HepG2 (cell line): ENCODE data around the gene PSMG3. TPM values are rescaled to one million over a fixed set of nuclear protein-coding genes. Genes with fewer than 3 reads are reported as not detected.
A peak's percentile ranks its signal among the peaks of the same experiment; 100 is the strongest.

Experiments
- ARNT2 ChIP-seq: sonication (generic); formaldehyde crosslinking; IDR thresholded peaks from 2 replicates; pipeline ENCODE4 v1.8.0; 2022; ENCODE audit warnings: mild to moderate bottlenecking, low read depth, missing genetic modification reagents, moderate library complexity
- IRX3 ChIP-seq: sonication (generic); formaldehyde crosslinking; IDR thresholded peaks from 2 replicates; pipeline ENCODE4 v1.8.1; 2023; ENCODE audit warnings: mild to moderate bottlenecking, low read depth, missing genetic modification reagents, borderline replicate concordance
- POLR2AphosphoS5 ChIP-seq: IDR thresholded peaks from 2 replicates; pipeline ENCODE4 v1.6.1; 2012; ENCODE audit warnings: low read depth, low read length
- TGIF2 ChIP-seq: IDR thresholded peaks from 2 replicates; pipeline ENCODE4 v1.6.1; 2016; ENCODE audit warnings: control low read depth, missing compliant biosample characterization
- ZFP1 ChIP-seq: IDR thresholded peaks from 2 replicates; pipeline ENCODE4 v1.6.1; 2016
- ZFP36L1 ChIP-seq: sonication (generic); formaldehyde crosslinking; IDR thresholded peaks from 2 replicates; pipeline ENCODE4 v1.8.0; 2022; ENCODE audit warnings: mild to moderate bottlenecking, missing genetic modification reagents, moderate library complexity
- ZKSCAN1 ChIP-seq: fragments of 150-350 bp; IDR thresholded peaks from 2 replicates; pipeline ENCODE4 v1.6.1; 2014; ENCODE audit warnings: low read length
- ZNF263 ChIP-seq: sonication (generic); formaldehyde crosslinking; IDR thresholded peaks from 2 replicates; pipeline ENCODE4 v1.4.0; 2020; ENCODE audit warnings: missing genetic modification reagents
- ZNF34 ChIP-seq: sonication (generic); formaldehyde crosslinking; IDR thresholded peaks from 2 replicates; pipeline ENCODE4 v1.4.0; 2020; ENCODE audit warnings: mild to moderate bottlenecking, missing genetic modification reagents, borderline replicate concordance
- ZNF598 ChIP-seq: sonication (generic); formaldehyde crosslinking; IDR thresholded peaks from 2 replicates; pipeline ENCODE4 v1.5.1; 2020; ENCODE audit warnings: mild to moderate bottlenecking, missing genetic modification reagents, borderline replicate concordance
- ZNF678 ChIP-seq: sonication (generic); formaldehyde crosslinking; IDR thresholded peaks from 2 replicates; pipeline ENCODE4 v1.4.0; 2020; ENCODE audit warnings: mild to moderate bottlenecking, missing genetic modification reagents
- polyA plus RNA-seq, 8 experiments: library from polyadenylated mRNA; depleted of rRNA in 3 of 8; stranded (reverse) in 7 of 8; unstranded in 1 of 8; fragments of >200 nt; fragmentation: Illumina TruSeq in 4 of 8; extraction: Trizol in 4 of 8; gene quantifications; 2 replicates each; pipeline versions ENCODE4 v1.2.1 to v1.2.3, GENCODE V29; 2011 to 2016; ENCODE audit warnings: low read depth in 4 of 8, missing spikeins in 1 of 8, mixed read lengths in 1 of 8; ENCODE audit not compliant: insufficient read depth in 1 of 8
- total RNA-seq, 5 experiments: library from RNA; depleted of rRNA; stranded (reverse); fragments of >200 nt; fragmentation: Illumina TruSeq; extraction: Trizol; gene quantifications; 2 replicates each; pipeline ENCODE4 v1.2.3, GENCODE V29; 2016; ENCODE audit warnings: low read depth in 1 of 5
- TF ChIP-seq, protein P1 (sequence below): sonication (generic); formaldehyde crosslinking; IDR thresholded peaks from 2 replicates; pipeline ENCODE4 v1.4.0; 2020; ENCODE audit warnings: missing genetic modification reagents, borderline replicate concordance
- TF ChIP-seq, protein P2 (sequence below): sonication (generic); formaldehyde crosslinking; IDR thresholded peaks from 2 replicates; pipeline ENCODE4 v1.5.0; 2020; ENCODE audit warnings: missing genetic modification reagents, mild to moderate bottlenecking, borderline replicate concordance
- TF ChIP-seq, protein P3 (sequence below): sonication (generic); formaldehyde crosslinking; IDR thresholded peaks from 2 replicates; pipeline ENCODE4 v1.4.0; 2020; ENCODE audit warnings: missing genetic modification reagents
- TF ChIP-seq, protein P4 (sequence below): sonication (generic); formaldehyde crosslinking; IDR thresholded peaks from 2 replicates; pipeline ENCODE4 v1.8.0; 2022; ENCODE audit warnings: mild to moderate bottlenecking, missing genetic modification reagents, borderline replicate concordance
- TF ChIP-seq, protein P5 (sequence below): sonication (generic); formaldehyde crosslinking; IDR thresholded peaks from 2 replicates; pipeline ENCODE4 v1.4.0; 2020; ENCODE audit warnings: missing genetic modification reagents, borderline replicate concordance

The PSMG3 gene
- total and polyA plus RNA-seq, 2 of the 13 experiments (the other 11 are each of a cell fraction or from before 2014, with no cell fraction given) = 29.6 to 48.4 TPM

DNA sequence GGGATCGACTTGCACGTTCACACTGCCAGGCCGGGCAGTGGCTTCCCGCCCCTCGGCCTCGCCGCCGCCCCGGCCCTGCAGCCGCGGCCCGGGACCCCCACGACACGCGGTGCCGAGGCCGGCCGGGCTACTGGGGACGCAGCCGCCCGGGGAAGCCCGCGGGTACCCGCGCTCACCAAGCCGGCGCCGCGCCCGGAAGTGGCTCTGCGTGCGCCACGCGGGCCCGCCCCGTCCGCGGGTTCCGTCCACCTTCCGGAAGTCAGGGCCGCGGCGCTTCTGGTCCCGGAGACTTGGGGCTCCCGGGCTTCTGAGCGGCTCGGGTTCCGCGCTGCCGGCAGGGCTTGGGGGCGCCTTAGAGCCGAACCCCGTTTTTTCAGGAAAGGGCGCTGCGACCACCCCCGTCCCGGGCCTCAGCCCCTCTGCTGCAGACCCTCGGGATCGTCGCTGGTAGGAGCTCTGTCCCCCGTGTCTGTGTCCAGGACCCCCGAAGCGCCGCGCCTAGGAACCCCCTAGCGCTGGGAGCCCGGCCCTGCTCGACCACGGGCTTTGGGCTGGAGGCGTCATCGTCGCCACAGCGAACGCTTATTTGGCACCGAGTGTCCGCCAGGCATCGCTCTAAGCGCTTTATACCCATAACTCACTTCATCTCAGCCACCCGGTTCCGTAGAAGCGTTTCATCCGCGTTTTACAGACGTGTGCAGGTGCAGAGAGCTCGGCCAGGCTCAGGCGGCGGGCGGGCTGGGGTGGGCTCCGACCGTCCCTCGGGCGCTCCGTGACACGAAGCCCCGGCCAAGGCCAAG, at the start of gene PSMG3 (continued):
- TF ChIP-seq, protein P1, sequence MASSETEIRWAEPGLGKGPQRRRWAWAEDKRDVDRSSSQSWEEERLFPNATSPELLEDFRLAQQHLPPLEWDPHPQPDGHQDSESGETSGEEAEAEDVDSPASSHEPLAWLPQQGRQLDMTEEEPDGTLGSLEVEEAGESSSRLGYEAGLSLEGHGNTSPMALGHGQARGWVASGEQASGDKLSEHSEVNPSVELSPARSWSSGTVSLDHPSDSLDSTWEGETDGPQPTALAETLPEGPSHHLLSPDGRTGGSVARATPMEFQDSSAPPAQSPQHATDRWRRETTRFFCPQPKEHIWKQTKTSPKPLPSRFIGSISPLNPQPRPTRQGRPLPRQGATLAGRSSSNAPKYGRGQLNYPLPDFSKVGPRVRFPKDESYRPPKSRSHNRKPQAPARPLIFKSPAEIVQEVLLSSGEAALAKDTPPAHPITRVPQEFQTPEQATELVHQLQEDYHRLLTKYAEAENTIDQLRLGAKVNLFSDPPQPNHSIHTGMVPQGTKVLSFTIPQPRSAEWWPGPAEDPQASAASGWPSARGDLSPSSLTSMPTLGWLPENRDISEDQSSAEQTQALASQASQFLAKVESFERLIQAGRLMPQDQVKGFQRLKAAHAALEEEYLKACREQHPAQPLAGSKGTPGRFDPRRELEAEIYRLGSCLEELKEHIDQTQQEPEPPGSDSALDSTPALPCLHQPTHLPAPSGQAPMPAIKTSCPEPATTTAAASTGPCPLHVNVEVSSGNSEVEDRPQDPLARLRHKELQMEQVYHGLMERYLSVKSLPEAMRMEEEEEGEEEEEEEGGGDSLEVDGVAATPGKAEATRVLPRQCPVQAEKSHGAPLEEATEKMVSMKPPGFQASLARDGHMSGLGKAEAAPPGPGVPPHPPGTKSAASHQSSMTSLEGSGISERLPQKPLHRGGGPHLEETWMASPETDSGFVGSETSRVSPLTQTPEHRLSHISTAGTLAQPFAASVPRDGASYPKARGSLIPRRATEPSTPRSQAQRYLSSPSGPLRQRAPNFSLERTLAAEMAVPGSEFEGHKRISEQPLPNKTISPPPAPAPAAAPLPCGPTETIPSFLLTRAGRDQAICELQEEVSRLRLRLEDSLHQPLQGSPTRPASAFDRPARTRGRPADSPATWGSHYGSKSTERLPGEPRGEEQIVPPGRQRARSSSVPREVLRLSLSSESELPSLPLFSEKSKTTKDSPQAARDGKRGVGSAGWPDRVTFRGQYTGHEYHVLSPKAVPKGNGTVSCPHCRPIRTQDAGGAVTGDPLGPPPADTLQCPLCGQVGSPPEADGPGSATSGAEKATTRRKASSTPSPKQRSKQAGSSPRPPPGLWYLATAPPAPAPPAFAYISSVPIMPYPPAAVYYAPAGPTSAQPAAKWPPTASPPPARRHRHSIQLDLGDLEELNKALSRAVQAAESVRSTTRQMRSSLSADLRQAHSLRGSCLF = no peak
- TF ChIP-seq ZNF678 = no peak
- no peak for TF ChIP-seq ZFP36L1
- TF ChIP-seq ZNF34 (CRISPR knock-in tag) = peak; percentile 83; the same call in 1 of the 2 replicates
- TF ChIP-seq, protein P2, sequence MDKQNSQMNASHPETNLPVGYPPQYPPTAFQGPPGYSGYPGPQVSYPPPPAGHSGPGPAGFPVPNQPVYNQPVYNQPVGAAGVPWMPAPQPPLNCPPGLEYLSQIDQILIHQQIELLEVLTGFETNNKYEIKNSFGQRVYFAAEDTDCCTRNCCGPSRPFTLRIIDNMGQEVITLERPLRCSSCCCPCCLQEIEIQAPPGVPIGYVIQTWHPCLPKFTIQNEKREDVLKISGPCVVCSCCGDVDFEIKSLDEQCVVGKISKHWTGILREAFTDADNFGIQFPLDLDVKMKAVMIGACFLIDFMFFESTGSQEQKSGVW (CRISPR knock-in tag) = no peak
- TF ChIP-seq, protein P3, sequence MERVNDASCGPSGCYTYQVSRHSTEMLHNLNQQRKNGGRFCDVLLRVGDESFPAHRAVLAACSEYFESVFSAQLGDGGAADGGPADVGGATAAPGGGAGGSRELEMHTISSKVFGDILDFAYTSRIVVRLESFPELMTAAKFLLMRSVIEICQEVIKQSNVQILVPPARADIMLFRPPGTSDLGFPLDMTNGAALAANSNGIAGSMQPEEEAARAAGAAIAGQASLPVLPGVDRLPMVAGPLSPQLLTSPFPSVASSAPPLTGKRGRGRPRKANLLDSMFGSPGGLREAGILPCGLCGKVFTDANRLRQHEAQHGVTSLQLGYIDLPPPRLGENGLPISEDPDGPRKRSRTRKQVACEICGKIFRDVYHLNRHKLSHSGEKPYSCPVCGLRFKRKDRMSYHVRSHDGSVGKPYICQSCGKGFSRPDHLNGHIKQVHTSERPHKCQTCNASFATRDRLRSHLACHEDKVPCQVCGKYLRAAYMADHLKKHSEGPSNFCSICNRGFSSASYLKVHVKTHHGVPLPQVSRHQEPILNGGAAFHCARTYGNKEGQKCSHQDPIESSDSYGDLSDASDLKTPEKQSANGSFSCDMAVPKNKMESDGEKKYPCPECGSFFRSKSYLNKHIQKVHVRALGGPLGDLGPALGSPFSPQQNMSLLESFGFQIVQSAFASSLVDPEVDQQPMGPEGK (CRISPR knock-in tag) = peak; percentile 56; the same call in 1 of the 2 replicates
- peak; percentile 47; the same call in 1 of the 2 replicates for TF ChIP-seq ZNF598
- TF ChIP-seq, protein P4, sequence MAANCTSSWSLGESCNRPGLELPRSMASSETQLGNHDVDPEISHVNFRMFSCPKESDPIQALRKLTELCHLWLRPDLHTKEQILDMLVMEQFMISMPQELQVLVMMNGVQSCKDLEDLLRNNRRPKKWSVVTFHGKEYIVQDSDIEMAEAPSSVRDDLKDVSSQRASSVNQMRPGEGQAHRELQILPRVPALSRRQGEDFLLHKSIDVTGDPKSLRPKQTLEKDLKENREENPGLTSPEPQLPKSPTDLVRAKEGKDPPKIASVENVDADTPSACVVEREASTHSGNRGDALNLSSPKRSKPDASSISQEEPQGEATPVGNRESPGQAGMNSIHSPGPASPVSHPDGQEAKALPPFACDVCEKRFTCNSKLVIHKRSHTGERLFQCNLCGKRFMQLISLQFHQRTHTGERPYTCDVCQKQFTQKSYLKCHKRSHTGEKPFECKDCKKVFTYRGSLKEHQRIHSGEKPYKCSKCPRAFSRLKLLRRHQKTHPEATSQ (CRISPR knock-in tag) = 0 out of 2 replicates have a peak, but pooled peaks have one; percentile 18
- peak; percentile 44; the same call in 1 of the 2 replicates for TF ChIP-seq ZFP1
- TF ChIP-seq ZNF263 (CRISPR knock-in tag) = peak; percentile 28; the same call in 1 of the 2 replicates
- no peak for TF ChIP-seq ZKSCAN1
- TF ChIP-seq, protein P5, sequence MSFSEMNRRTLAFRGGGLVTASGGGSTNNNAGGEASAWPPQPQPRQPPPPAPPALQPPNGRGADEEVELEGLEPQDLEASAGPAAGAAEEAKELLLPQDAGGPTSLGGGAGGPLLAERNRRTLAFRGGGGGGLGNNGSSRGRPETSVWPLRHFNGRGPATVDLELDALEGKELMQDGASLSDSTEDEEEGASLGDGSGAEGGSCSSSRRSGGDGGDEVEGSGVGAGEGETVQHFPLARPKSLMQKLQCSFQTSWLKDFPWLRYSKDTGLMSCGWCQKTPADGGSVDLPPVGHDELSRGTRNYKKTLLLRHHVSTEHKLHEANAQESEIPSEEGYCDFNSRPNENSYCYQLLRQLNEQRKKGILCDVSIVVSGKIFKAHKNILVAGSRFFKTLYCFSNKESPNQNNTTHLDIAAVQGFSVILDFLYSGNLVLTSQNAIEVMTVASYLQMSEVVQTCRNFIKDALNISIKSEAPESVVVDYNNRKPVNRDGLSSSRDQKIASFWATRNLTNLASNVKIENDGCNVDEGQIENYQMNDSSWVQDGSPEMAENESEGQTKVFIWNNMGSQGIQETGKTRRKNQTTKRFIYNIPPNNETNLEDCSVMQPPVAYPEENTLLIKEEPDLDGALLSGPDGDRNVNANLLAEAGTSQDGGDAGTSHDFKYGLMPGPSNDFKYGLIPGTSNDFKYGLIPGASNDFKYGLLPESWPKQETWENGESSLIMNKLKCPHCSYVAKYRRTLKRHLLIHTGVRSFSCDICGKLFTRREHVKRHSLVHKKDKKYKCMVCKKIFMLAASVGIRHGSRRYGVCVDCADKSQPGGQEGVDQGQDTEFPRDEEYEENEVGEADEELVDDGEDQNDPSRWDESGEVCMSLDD (CRISPR knock-in tag) = peak; percentile 100
- peak; percentile 72; the same call in 1 of the 2 replicates for TF ChIP-seq TGIF2 (CRISPR knock-in tag)
- peak; percentile 74 for TF ChIP-seq POLR2AphosphoS5
- TF ChIP-seq ARNT2 = no peak
- no peak; the same call in 1 of the 2 replicates for TF ChIP-seq IRX3
